Measurements from ENCODE around the gene LDB1.
A peak's percentile ranks its signal among the peaks of the same experiment; 100 is the strongest.

The LDB1 gene

GRCh38 chr10:102065561-102066398, 54.4 kb downstream of the LDB1 start:
- in situ Hi-C loops (cut with HindIII; ENCODE audit: low sequenced_read_pairs), result no loop called here

DNA sequence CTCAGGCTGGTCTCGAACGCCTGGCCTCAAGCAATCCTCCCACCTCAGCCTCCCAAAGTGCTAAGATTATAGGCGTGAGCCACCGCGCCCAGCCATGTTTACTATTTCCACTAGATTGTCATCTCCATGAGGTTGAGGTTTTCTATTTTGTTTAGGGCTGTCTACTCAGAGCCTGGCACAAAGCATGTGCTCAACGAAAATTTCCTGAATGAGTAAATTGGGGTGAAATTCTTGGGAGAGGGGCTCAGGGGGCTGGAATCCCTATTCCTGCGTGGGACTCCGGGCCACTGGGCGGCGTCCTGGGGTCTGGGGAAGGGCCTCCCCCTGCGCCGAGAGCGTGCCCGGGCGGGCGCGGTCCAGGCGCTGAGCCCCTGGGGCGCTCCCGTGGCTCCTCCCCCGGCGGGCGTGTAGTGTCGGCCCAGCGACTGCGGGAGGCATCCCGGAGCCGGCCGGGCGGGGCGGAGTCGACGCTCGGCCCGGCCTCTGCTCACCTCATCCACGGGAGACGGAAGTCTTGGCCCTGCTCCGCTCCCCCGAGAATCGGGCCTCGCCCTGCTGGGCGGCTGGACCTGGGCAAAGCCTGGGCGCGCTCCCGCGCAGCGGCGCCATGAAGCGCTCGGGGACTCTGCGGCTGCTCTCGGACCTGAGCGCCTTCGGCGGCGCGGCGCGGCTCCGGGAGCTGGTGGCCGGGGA, 55.2 kb downstream of the LDB1 start, which contains the start of gene HPS6:
HPS6 (plus strand) TSS at position 482 of the 693 bp plus-strand sequence; CDS start at position 608, 126 bp downstream.
- peak within 1 kb of the TSS; percentile 77 for H3K4me3 ChIP-seq (ENCODE audit: low read depth, low read length)

More at GRCh38 chr10:102065561-102066398, 54.4 kb downstream of the LDB1 start:
- no peak for DNase-seq (ENCODE audit: low read depth)
- H3K4me3 ChIP-seq (ENCODE audit: low read depth, low read length), result peak overlapping the region; percentile 77
- no peak for TF ChIP-seq CTCF (IDR thresholded peaks at IDR 0.05; ENCODE audit: low read depth, low read length, missing control alignments)

DNA sequence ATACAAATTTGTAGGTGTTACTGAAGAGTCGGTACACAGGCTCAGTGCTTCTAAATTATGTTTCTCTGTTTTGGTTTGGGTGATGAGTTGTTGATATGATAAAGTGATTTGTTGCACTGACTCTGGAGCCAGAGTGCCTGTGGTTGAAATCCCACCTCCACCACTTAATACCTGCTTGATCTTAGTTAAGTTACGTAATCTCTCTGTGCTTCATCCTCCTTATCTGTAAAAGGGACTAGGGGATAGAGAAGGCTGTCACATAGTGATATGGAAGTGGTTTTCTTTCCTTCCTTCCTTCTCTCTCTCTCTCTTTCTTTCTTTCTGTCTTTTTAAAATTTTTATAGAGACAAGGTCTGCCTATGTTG, 55.7 kb downstream of the LDB1 start:
- DNase-seq (ENCODE audit: low read depth), result no peak
- in situ Hi-C loops (cut with HindIII; ENCODE audit: low sequenced_read_pairs), result no loop called here

More for the DNA sequence above, 55.2 kb downstream of the LDB1 start, which contains the start of gene HPS6:
- in situ Hi-C loops (cut with HindIII; ENCODE audit: low sequenced_read_pairs), result no loop called here
- no peak for TF ChIP-seq CTCF (IDR thresholded peaks at IDR 0.05; ENCODE audit: low read depth, low read length, missing control alignments)
- DNase-seq (ENCODE audit: low read depth), result peak; percentile 27

GRCh38 chr10:102059987-102060386, 60.2 kb downstream of the LDB1 start:
- H3K4me3 ChIP-seq (ENCODE audit: low read depth, low read length), result no peak overlapping the region
- TF ChIP-seq CTCF (IDR thresholded peaks at IDR 0.05; ENCODE audit: low read depth, low read length, missing control alignments), result no peak
- in situ Hi-C loops (cut with HindIII; ENCODE audit: low sequenced_read_pairs), result no loop called here
- DNase-seq (ENCODE audit: low read depth), result no peak

More for the DNA sequence above, 55.7 kb downstream of the LDB1 start:
- TF ChIP-seq CTCF (IDR thresholded peaks at IDR 0.05; ENCODE audit: low read depth, low read length, missing control alignments), result no peak
- H3K4me3 ChIP-seq (ENCODE audit: low read depth, low read length), result no peak overlapping the region
